ENCODE data around the gene DDIT4. TPM values are rescaled to one million over a fixed set of nuclear protein-coding genes. Genes with fewer than 3 reads are reported as not detected.

Gene DDIT4
- total and polyA plus RNA-seq, 2 of the 8 experiments (the other 6 are each of a cell fraction or from before 2014, with no cell fraction given): 47.4 to 108 TPM

GRCh38 chr10:72263613-72264241 lies 10.0 kb upstream of the DDIT4 start:
- Histone ChIP-seq H3K14ac (ENCODE audit: insufficient read length) (no peak overlapping the region), H2BK20ac (ENCODE audit: low read length) (peak overlapping the region; percentile 51; the same call in 1 of the 2 replicates), H3K9ac (replicated peaks in 1 of 4; ENCODE audit: extremely low read depth in 1 of 4, low read depth in 3 of 4, low read length in 3 of 4) (no peak overlapping the region), H2BK120ac (replicated peaks; ENCODE audit: low read depth, low read length) (peak overlapping the region; percentile 96), H3K4me1 (replicated peaks in 1 of 4; ENCODE audit: control insufficient read depth in 3 of 4, insufficient read depth in 4 of 4, low read length in 3 of 4) (peaks cover 17 to 40% (median 30%) of the 10 kb centered on the region in 4 experiments), H2AFZ (ENCODE audit: low read length) (no peak overlapping the region), H3K4me2 (ENCODE audit: insufficient read depth in 1 of 2, low read depth in 2 of 2, low read length in 2 of 2) (no peak overlapping the region), H4K5ac (ENCODE audit: insufficient read length, low read depth, low read length) (no peak overlapping the region), H3K27ac (ENCODE audit: low read depth, low read length) (no peak overlapping the region; the same call in 1 of the 2 replicates), H3K23me2 (ENCODE audit: low read depth, low read length) (peaks cover 4% of the 10 kb centered on the region; the same call in 1 of the 2 replicates), H3K79me1 (ENCODE audit: low read depth, low read length) (no peaks in the 10 kb centered on the region), H3K36me3 (ENCODE audit: control insufficient read depth in 2 of 4, insufficient read depth in 4 of 4, low read length in 3 of 4) (no peaks in the 10 kb centered on the region), H3K27me3 (replicated peaks in 1 of 4; ENCODE audit: control insufficient read depth in 3 of 4, extremely low read depth in 1 of 4, insufficient read depth in 3 of 4, low read length in 3 of 4) (no peaks in the 10 kb centered on the region), H3K79me2 (ENCODE audit: control insufficient read depth in 1 of 2, insufficient read depth in 2 of 2, low read length in 2 of 2) (no peaks in the 10 kb centered on the region), H2BK12ac (ENCODE audit: low read depth, low read length) (peak overlapping the region; percentile 75; the same call in 1 of the 2 replicates), H3K9me3 (ENCODE audit: insufficient read depth in 2 of 2, low read depth in 1 of 2, low read length in 1 of 2) (no peaks in the 10 kb centered on the region), H4K20me1 (replicated peaks in 1 of 2; ENCODE audit: control insufficient read depth in 1 of 2, insufficient read depth in 2 of 2, low read length in 2 of 2) (no peaks in the 10 kb centered on the region), H4K8ac (ENCODE audit: extremely low read depth, insufficient read depth, low read length) (no peak overlapping the region), H2BK5ac (ENCODE audit: low read depth, low read length) (no peak overlapping the region), H3K4ac (replicated peaks; ENCODE audit: insufficient read length, low read depth, low read length) (no peak overlapping the region), H3K4me3 (ENCODE audit: extremely low read depth in 1 of 4, insufficient read depth in 2 of 4, low read depth in 3 of 4, low read length in 4 of 4) (no peak overlapping the region), H2AK5ac (ENCODE audit: low read depth, low read length) (no peak overlapping the region; the same call in 1 of the 2 replicates), H4K91ac (replicated peaks; ENCODE audit: insufficient read length, low read length) (no peak overlapping the region), H3K23ac (ENCODE audit: insufficient read length) (no peak overlapping the region), H3K56ac (replicated peaks; ENCODE audit: insufficient read length, low read depth, low read length) (no peak overlapping the region), H3K18ac (ENCODE audit: extremely low read depth, low read length) (peak overlapping the region; percentile 90), H2BK15ac (ENCODE audit: low read length) (no peak overlapping the region)
- FAIRE-seq (no peak), DNase-seq (ENCODE audit: low read depth in 1 of 2, low spot score in 2 of 2) (no peak)
- 93% methylated on average over 6 of the region's 6 CpGs; no CpG with 5 or more reads in 1 of the 2 experiments for WGBS, 2 experiments (ENCODE audit: extremely low coverage in 1 of 2, insufficient coverage in 1 of 2, insufficient read length in 1 of 2, insufficient replicate concordance in 2 of 2, low coverage in 1 of 2, low lambda C conversion rate in 2 of 2, missing lambda C conversion rate in 1 of 2)
- CTCF ChIA-PET (ENCODE audit: partially characterized antibody): interaction anchor here (0.6 to 4.8 kb wide), 7 partner anchors 12 to 1899 kb away, joined by 3 to 34 read pairs (median 3); partner anchors contain the start of gene DDIT4
- no peak for TF ChIP-seq HDAC2 (IDR thresholded peaks at IDR 0.05; ENCODE audit: borderline replicate concordance in 1 of 2, low read depth in 2 of 2, low read length in 2 of 2)
- no peak for TF ChIP-seq MAX (IDR thresholded peaks at IDR 0.05)
- TF ChIP-seq BCL11A (IDR thresholded peaks at IDR 0.05; ENCODE audit: low read depth in 2 of 2, low read length in 2 of 2): no peak
- no peak for TF ChIP-seq MAFK (IDR thresholded peaks at IDR 0.05; ENCODE audit: low read depth, low read length)
- TF ChIP-seq JUND (IDR thresholded peaks at IDR 0.05; ENCODE audit: low read length): no peak
- TF ChIP-seq E2F6 (IDR thresholded peaks at IDR 0.05): no peak
- no peak for TF ChIP-seq ASH2L (IDR thresholded peaks at IDR 0.05; ENCODE audit: low read length)
- 0 out of 2 replicates have a peak, but pooled peaks have one; percentile 68 for TF ChIP-seq TCF12 (IDR thresholded peaks at IDR 0.05; ENCODE audit: low read depth, low read length)
- TF ChIP-seq SP1 (IDR thresholded peaks at IDR 0.05; ENCODE audit: low read depth, low read length): no peak
- POLR2A ChIA-PET (ENCODE audit: partially characterized antibody): interaction anchor here (0.8 to 24.2 kb wide), 10 partner anchors 9 to 71 kb away, joined by 3 to 673 read pairs (median 4); partner anchors contain the start of gene DDIT4

Data from H1 (cell line).